ENCODE results near the gene OPCML.

OPCML gene

GRCh38 chr11:132590986-132591385 lies 941.3 kb downstream of the OPCML start:
- Histone ChIP-seq H3K4me2 (no peak overlapping the region), H3K4me3 (IDR thresholded peaks at IDR 0.05; ENCODE audit: insufficient read depth, low read depth, low read length) (no peak overlapping the region), H3K9ac (no peak overlapping the region), H3K4me1 (ENCODE audit: low read depth, poor library complexity, severe bottlenecking) (peaks cover 11% of the 10 kb centered on the region), H3K36me3 (ENCODE audit: insufficient read depth) (no peaks in the 10 kb centered on the region), H3K27ac (no peak overlapping the region), H3K79me2 (ENCODE audit: insufficient read depth, low read depth) (no peaks in the 10 kb centered on the region), H3K27me3 (ENCODE audit: insufficient read depth, low read depth) (no peaks in the 10 kb centered on the region), H2AFZ (ENCODE audit: low read depth) (no peak overlapping the region), H4K20me1 (ENCODE audit: insufficient read depth) (no peaks in the 10 kb centered on the region)
- TF ChIP-seq CTCF (conservative IDR thresholded peaks at IDR 0.05; ENCODE audit: low read depth, low read length), result no peak

GRCh38 chr11:132590554-132590953 lies 941.7 kb downstream of the OPCML start:
- no peak overlapping the region for H3K4me3 ChIP-seq (IDR thresholded peaks at IDR 0.05; ENCODE audit: insufficient read depth, low read depth, low read length)
- peaks cover 11% of the 10 kb centered on the region for H3K4me1 ChIP-seq (ENCODE audit: low read depth, poor library complexity, severe bottlenecking)
- no peaks in the 10 kb centered on the region for H3K36me3 ChIP-seq (ENCODE audit: insufficient read depth)
- no peak for TF ChIP-seq CTCF (conservative IDR thresholded peaks at IDR 0.05; ENCODE audit: low read depth, low read length)
- H3K4me2 ChIP-seq, result no peak overlapping the region
- no peaks in the 10 kb centered on the region for H3K79me2 ChIP-seq (ENCODE audit: insufficient read depth, low read depth)
- no peaks in the 10 kb centered on the region for H4K20me1 ChIP-seq (ENCODE audit: insufficient read depth)
- H3K27ac ChIP-seq, result no peak overlapping the region
- no peak overlapping the region for H3K9ac ChIP-seq
- no peaks in the 10 kb centered on the region for H3K27me3 ChIP-seq (ENCODE audit: insufficient read depth, low read depth)
- H2AFZ ChIP-seq (ENCODE audit: low read depth), result no peak overlapping the region

GRCh38 chr11:132589791-132590190 lies 942.5 kb downstream of the OPCML start:
- no peak for TF ChIP-seq CTCF (conservative IDR thresholded peaks at IDR 0.05; ENCODE audit: low read depth, low read length)
- Histone ChIP-seq H2AFZ (ENCODE audit: low read depth) (no peak overlapping the region), H3K27ac (no peak overlapping the region), H3K27me3 (ENCODE audit: insufficient read depth, low read depth) (no peaks in the 10 kb centered on the region), H3K4me1 (ENCODE audit: low read depth, poor library complexity, severe bottlenecking) (peaks cover 4% of the 10 kb centered on the region), H3K4me3 (IDR thresholded peaks at IDR 0.05; ENCODE audit: insufficient read depth, low read depth, low read length) (no peak overlapping the region), H3K79me2 (ENCODE audit: insufficient read depth, low read depth) (no peaks in the 10 kb centered on the region), H3K4me2 (no peak overlapping the region), H3K9ac (no peak overlapping the region), H3K36me3 (ENCODE audit: insufficient read depth) (no peaks in the 10 kb centered on the region), H4K20me1 (ENCODE audit: insufficient read depth) (no peaks in the 10 kb centered on the region)

GRCh38 chr11:132588366-132588765 lies 943.9 kb downstream of the OPCML start:
- Histone ChIP-seq H3K27ac (no peak overlapping the region), H3K36me3 (ENCODE audit: insufficient read depth) (no peaks in the 10 kb centered on the region), H3K27me3 (ENCODE audit: insufficient read depth, low read depth) (no peaks in the 10 kb centered on the region), H4K20me1 (ENCODE audit: insufficient read depth) (no peaks in the 10 kb centered on the region), H3K4me1 (ENCODE audit: low read depth, poor library complexity, severe bottlenecking) (no peaks in the 10 kb centered on the region), H3K4me2 (no peak overlapping the region), H3K9ac (no peak overlapping the region), H3K79me2 (ENCODE audit: insufficient read depth, low read depth) (no peaks in the 10 kb centered on the region), H2AFZ (ENCODE audit: low read depth) (no peak overlapping the region), H3K4me3 (IDR thresholded peaks at IDR 0.05; ENCODE audit: insufficient read depth, low read depth, low read length) (no peak overlapping the region)
- no peak for TF ChIP-seq CTCF (conservative IDR thresholded peaks at IDR 0.05; ENCODE audit: low read depth, low read length)

All from KMS-11 (cell line).